Activated CD8-positive, alpha-beta memory T cell treated with anti-CD3 and anti-CD28 coated beads for 4 hours (primary cell): Measurements from ENCODE around the gene SLC9A2.

Source experiments
- DNase-seq, 2 donors: peaks; one replicate each; pipeline ENCODE4 v3.0.0-alpha.2; 2020; ENCODE audit warnings: low read depth in 2 of 2

The SLC9A2 gene

GRCh38 chr2:102619414-102620319 is at the start of gene SLC9A2:
Gene SLC9A2 (plus strand): TSS chr2:102619553. CDS start chr2:102619849, 296 bp downstream.
- DNase-seq, result no peak

- DNase-seq, result no peak
Measured at GRCh38 chr2:102575888-102576287, 43.5 kb upstream of the SLC9A2 start.

- no peak for DNase-seq
Measured at GRCh38 chr2:102578376-102578775, 41.0 kb upstream of the SLC9A2 start.

- no peak for DNase-seq
Measured at GRCh38 chr2:102581911-102582310, 37.4 kb upstream of the SLC9A2 start.

GRCh38 chr2:102582845-102583244 is 36.5 kb upstream of the SLC9A2 start:
- no peak for DNase-seq

- no peak for DNase-seq
Measured at GRCh38 chr2:102585847-102586404, 33.4 kb upstream of the SLC9A2 start.

- no peak for DNase-seq
Measured at GRCh38 chr2:102588213-102588939, 31.0 kb upstream of the SLC9A2 start.

- DNase-seq, result no peak
Measured at GRCh38 chr2:102589444-102589843, 29.9 kb upstream of the SLC9A2 start.

- no peak for DNase-seq
Measured at GRCh38 chr2:102591491-102592045, 27.8 kb upstream of the SLC9A2 start.

- no peak for DNase-seq
Measured at GRCh38 chr2:102592601-102593000, 26.8 kb upstream of the SLC9A2 start.

- no peak for DNase-seq
Measured at GRCh38 chr2:102593516-102593915, 25.8 kb upstream of the SLC9A2 start.

- no peak for DNase-seq
Measured at GRCh38 chr2:102594445-102595016, 24.8 kb upstream of the SLC9A2 start.

GRCh38 chr2:102597788-102598187 is 21.6 kb upstream of the SLC9A2 start:
- no peak for DNase-seq

GRCh38 chr2:102599486-102599885 is 19.9 kb upstream of the SLC9A2 start:
- no peak for DNase-seq

- no peak for DNase-seq
Measured at GRCh38 chr2:102601730-102602129, 17.6 kb upstream of the SLC9A2 start.

GRCh38 chr2:102603904-102604303 is 15.4 kb upstream of the SLC9A2 start:
- DNase-seq, result no peak

- no peak for DNase-seq
Measured at GRCh38 chr2:102604769-102605168, 14.6 kb upstream of the SLC9A2 start.

GRCh38 chr2:102606353-102606752 is 13.0 kb upstream of the SLC9A2 start:
- DNase-seq, result no peak

GRCh38 chr2:102615620-102616436 is 3.5 kb upstream of the SLC9A2 start:
- peak; percentile 11 to 12 for DNase-seq

- DNase-seq, result no peak
Measured at GRCh38 chr2:102618452-102619413, 620 bp upstream of the SLC9A2 start.
